Ascending aorta (tissue), 2 donors: ENCODE measurements around the gene ADCY9. TPM values are rescaled to one million over a fixed set of nuclear protein-coding genes. Genes with fewer than 3 reads are reported as not detected.

Experiments used
- DNase-seq, 2 donors: peaks; one replicate each; pipeline ENCODE4 v3.0.0-alpha.2; 2019; ENCODE audit warnings: low spot score in 2 of 2
- H3K27ac ChIP-seq, 2 donors: fragments of 200-600 bp; sonication (generic); one replicate each; pipeline ENCODE4 v1.5.1; 2016 to 2017; ENCODE audit warnings: mild to moderate bottlenecking in 1 of 2
- H3K27me3 ChIP-seq: fragments of 200-600 bp; sonication (generic); one replicate; pipeline ENCODE4 v1.5.1; 2017
- H3K36me3 ChIP-seq, 2 donors: fragments of 200-600 bp; sonication (generic); one replicate each; pipeline ENCODE4 v1.5.1; 2016
- H3K4me1 ChIP-seq, 2 donors: fragments of 200-600 bp; sonication (generic); one replicate each; pipeline ENCODE4 v1.5.1; 2016 to 2017; ENCODE audit warnings: mild to moderate bottlenecking in 1 of 2
- H3K4me3 ChIP-seq, 2 donors: fragments of 200-600 bp; sonication (generic); one replicate each; pipeline ENCODE4 v1.5.1; 2016 to 2017; ENCODE audit warnings: mild to moderate bottlenecking in 1 of 2
- H3K9me3 ChIP-seq, 2 donors: fragments of 200-600 bp; sonication (generic); one replicate each; pipeline ENCODE4 v1.5.1; 2016
- intact Hi-C: fragments of 100-400 bp; cut with DNase I; formaldehyde crosslinking; loops from one replicate; pipeline ENCODE4 v1.15.1; 2023
- total RNA-seq: library from RNA; depleted of rRNA; stranded (reverse); fragments of >200 nt; gene quantifications from one replicate; pipeline ENCODE4 v1.1.0, GENCODE V29; 2016
- TF ChIP-seq, protein P1 (sequence below), 3 experiments: fragments of 200-600 bp in 2 of 3; fragments of 450-650 bp in 1 of 3; sonication (generic) in 2 of 3; IDR thresholded peaks; one replicate each; pipeline ENCODE4 v1.5.1; 2016 to 2019; ENCODE audit warnings: antibody characterized with exemption in 3 of 3, mild to moderate bottlenecking in 1 of 3, moderate library complexity in 1 of 3

The ADCY9 gene
- total RNA-seq, 1 donor from 2014 or later: 49.7 TPM

GRCh38 chr16:4124535-4125294 is 8.5 kb upstream of the ADCY9 start:
- Histone ChIP-seq H3K9me3 (no peaks in the 10 kb centered on the region), H3K27ac (no peak overlapping the region), H3K36me3 (no peaks in the 10 kb centered on the region), H3K27me3 (no peaks in the 10 kb centered on the region), H3K4me3 (no peak overlapping the region), H3K4me1 (no peaks in the 10 kb centered on the region)
- TF ChIP-seq, protein P1, sequence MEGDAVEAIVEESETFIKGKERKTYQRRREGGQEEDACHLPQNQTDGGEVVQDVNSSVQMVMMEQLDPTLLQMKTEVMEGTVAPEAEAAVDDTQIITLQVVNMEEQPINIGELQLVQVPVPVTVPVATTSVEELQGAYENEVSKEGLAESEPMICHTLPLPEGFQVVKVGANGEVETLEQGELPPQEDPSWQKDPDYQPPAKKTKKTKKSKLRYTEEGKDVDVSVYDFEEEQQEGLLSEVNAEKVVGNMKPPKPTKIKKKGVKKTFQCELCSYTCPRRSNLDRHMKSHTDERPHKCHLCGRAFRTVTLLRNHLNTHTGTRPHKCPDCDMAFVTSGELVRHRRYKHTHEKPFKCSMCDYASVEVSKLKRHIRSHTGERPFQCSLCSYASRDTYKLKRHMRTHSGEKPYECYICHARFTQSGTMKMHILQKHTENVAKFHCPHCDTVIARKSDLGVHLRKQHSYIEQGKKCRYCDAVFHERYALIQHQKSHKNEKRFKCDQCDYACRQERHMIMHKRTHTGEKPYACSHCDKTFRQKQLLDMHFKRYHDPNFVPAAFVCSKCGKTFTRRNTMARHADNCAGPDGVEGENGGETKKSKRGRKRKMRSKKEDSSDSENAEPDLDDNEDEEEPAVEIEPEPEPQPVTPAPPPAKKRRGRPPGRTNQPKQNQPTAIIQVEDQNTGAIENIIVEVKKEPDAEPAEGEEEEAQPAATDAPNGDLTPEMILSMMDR (IDR thresholded peaks at IDR 0.05): no peak
- no peak for DNase-seq
- intact Hi-C loops: no loop called here

DNA sequence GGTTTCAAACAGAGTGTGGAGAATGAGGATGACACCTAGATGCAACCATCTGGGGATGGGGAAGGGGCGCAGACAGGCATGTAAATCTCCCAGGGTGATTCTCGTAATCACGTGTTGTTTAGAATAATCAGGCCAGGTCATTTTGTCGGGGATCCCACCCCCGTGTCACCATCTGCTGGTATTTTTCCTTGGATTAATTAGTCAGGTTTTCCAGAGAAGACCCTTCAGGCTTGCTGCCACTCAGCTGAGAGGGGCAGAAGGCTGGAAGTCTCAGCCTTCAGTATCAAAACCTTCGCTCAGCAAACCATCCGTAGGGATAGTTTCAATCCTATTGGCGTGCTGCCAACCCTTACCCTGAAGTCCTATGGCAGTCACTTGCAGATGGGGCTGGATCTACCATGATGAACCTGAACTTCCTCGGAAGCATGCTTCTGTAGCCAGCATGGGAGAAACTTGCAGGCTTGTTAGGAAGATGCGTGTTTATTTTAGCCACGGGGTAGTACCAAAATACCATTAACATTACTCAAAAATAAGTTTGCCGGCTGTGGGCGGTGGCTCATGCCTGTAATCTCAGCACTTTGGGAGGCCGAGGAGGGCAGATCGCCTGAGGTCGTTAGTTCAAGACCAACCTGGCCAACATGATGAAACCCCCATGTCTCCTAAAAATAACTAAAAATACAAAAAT is 7.5 kb upstream of the ADCY9 start:
- intact Hi-C loops: no loop called here
- no peak for DNase-seq
- no peaks in the 10 kb centered on the region for H3K36me3 ChIP-seq
- H3K9me3 ChIP-seq: no peaks in the 10 kb centered on the region
- TF ChIP-seq, protein P1 (IDR thresholded peaks at IDR 0.05): no peak
- H3K4me3 ChIP-seq: no peak overlapping the region
- H3K27me3 ChIP-seq: no peaks in the 10 kb centered on the region
- H3K4me1 ChIP-seq: no peaks in the 10 kb centered on the region
- no peak overlapping the region for H3K27ac ChIP-seq

DNA sequence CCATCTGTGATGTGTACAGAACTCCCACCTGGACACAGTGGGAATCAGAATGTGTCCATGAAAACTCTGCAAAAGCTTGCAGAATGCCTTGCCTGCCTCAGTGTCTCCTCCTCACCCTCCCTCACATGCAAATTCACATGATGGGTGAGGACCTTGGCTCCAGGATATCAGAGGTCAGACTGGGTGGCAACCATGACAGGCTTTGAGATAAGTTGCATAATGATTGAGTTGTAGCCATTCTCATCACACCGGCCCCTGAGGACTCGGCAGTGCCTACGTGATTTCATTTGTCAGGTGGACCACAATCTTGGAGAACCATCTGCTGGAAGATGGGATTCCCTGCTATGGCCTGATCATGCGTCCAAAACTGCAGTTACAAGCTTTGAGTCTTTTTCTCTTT is 3.9 kb upstream of the ADCY9 start:
- H3K4me3 ChIP-seq: no peak overlapping the region
- no peaks in the 10 kb centered on the region for H3K27me3 ChIP-seq
- intact Hi-C loops: no loop called here

GRCh38 chr16:4117250-4117578 is 972 bp upstream of the ADCY9 start:
- intact Hi-C loops: loop anchor here (2.0 to 5.0 kb wide), 3 partner anchors 66 to 134 kb away; no protein-coding TSS in a partner anchor
- Histone ChIP-seq H3K4me3 (peak overlapping the region; percentile 68 to 77), H3K27me3 (no peaks in the 10 kb centered on the region), H3K27ac (peak overlapping the region; percentile 82 to 86), H3K36me3 (no peaks in the 10 kb centered on the region), H3K4me1 (peaks cover 5 to 10% of the 10 kb centered on the region in 2 donors), H3K9me3 (no peaks in the 10 kb centered on the region)
- TF ChIP-seq, protein P1 (IDR thresholded peaks at IDR 0.05): no peak
- no peak for DNase-seq

More for the DNA sequence above, 3.9 kb upstream of the ADCY9 start:
- DNase-seq: no peak
- Histone ChIP-seq H3K36me3 (no peaks in the 10 kb centered on the region), H3K4me1 (peaks cover 3 to 5% of the 10 kb centered on the region in 2 donors), H3K9me3 (no peaks in the 10 kb centered on the region), H3K27ac (no peak overlapping the region)
- TF ChIP-seq, protein P1 (IDR thresholded peaks at IDR 0.05): no peak

- Histone ChIP-seq H3K27me3 (no peaks in the 10 kb centered on the region), H3K4me3 (peak overlapping the region; percentile 89 to 95), H3K27ac (peak overlapping the region; percentile 71 to 86), H3K36me3 (no peaks in the 10 kb centered on the region), H3K4me1 (peaks cover 5 to 12% of the 10 kb centered on the region in 2 donors), H3K9me3 (no peaks in the 10 kb centered on the region)
- intact Hi-C loops: loop anchor here (1.0 to 5.0 kb wide), 6 partner anchors 21 to 137 kb away; no protein-coding TSS in a partner anchor
- no peak for DNase-seq
- TF ChIP-seq, protein P1 (IDR thresholded peaks at IDR 0.05): no peak
These were observed 308 bp downstream of the ADCY9 start for GRCh38 chr16:4115949-4116318.
